Natural killer cell (primary cell): Measurements from ENCODE around the gene NSF. TPM values are rescaled to one million over a fixed set of nuclear protein-coding genes. Genes with fewer than 3 reads are reported as not detected.

ENCODE experiments used
- ATAC-seq, 3 donors: fragments of 150-1000 bp in 2 of 3; fragments of 200-7000 bp in 1 of 3; cut with Tn5 transposase; 1 replicate in 1 of 3; 2 replicates in 2 of 3; pipeline ENCODE4 v1.10.0; 2021; ENCODE audit warnings: mild to moderate bottlenecking in 2 of 3, moderate library complexity in 2 of 3
- DNase-seq, 2 donors: peaks; one replicate each; pipeline versions ENCODE4 v3.0.0 to v3.0.0-alpha.2; 2013 to 2021; ENCODE audit warnings: mixed read lengths in 1 of 2
- H3K27ac ChIP-seq: one replicate; pipeline ENCODE4 v1.5.1; 2013; ENCODE audit warnings: mild to moderate bottlenecking, low read length
- H3K27me3 ChIP-seq: one replicate; pipeline ENCODE4 v1.6.1; 2013; ENCODE audit warnings: low read length; ENCODE audit not compliant: control insufficient read depth, insufficient read depth
- H3K36me3 ChIP-seq: one replicate; pipeline ENCODE4 v1.6.1; 2013; ENCODE audit warnings: low read length; ENCODE audit not compliant: control insufficient read depth, insufficient read depth
- H3K4me1 ChIP-seq: one replicate; pipeline ENCODE4 v1.6.1; 2013; ENCODE audit warnings: low read length; ENCODE audit not compliant: control insufficient read depth, insufficient read depth
- H3K4me3 ChIP-seq: one replicate; pipeline ENCODE4 v1.5.1; 2013; ENCODE audit warnings: low read length
- H3K9me3 ChIP-seq: one replicate; pipeline ENCODE4 v1.6.1; 2013; ENCODE audit warnings: low read length; ENCODE audit not compliant: control insufficient read depth, insufficient read depth
- H3K27ac Mint-ChIP-seq, 2 donors: one replicate each; pipeline ENCODE4 v1.8.0; 2022; ENCODE audit warnings: mild to moderate bottlenecking in 2 of 2, mixed read lengths in 2 of 2, moderate library complexity in 1 of 2
- H3K27me3 Mint-ChIP-seq, 2 donors: one replicate each; pipeline ENCODE4 v1.8.0; 2022; ENCODE audit warnings: low read depth in 2 of 2, mixed read lengths in 2 of 2
- H3K36me3 Mint-ChIP-seq: one replicate; pipeline ENCODE4 v1.8.0; 2022; ENCODE audit warnings: mixed read lengths
- H3K4me1 Mint-ChIP-seq, 2 donors: one replicate each; pipeline ENCODE4 v1.8.0; 2022; ENCODE audit warnings: mixed read lengths in 2 of 2
- H3K4me3 Mint-ChIP-seq: one replicate; pipeline ENCODE4 v1.8.0; 2022; ENCODE audit warnings: mild to moderate bottlenecking, moderate library complexity, mixed read lengths
- H3K9me3 Mint-ChIP-seq, 2 donors: one replicate each; pipeline ENCODE4 v1.8.0; 2022; ENCODE audit warnings: mixed read lengths in 2 of 2
- CTCF ChIP-seq: fragments of 200-600 bp; IDR thresholded peaks from one replicate; pipeline ENCODE4 v1.8.0; 2022; ENCODE audit warnings: antibody characterized with exemption
- WGBS: methylation state at CpG from one replicate; pipeline ENCODE4 v1.1.7; 2013; ENCODE audit warnings: missing lambda C conversion rate; ENCODE audit not compliant: insufficient coverage; 5-methylcytosine and 5-hydroxymethylcytosine counted together
- intact Hi-C: fragments of 100-400 bp; cut with micrococcal nuclease; formaldehyde crosslinking; loops from one replicate; pipeline ENCODE4 v1.14.2; 2022
- total RNA-seq, 4 donors: library from RNA; stranded (reverse); fragments of 120-200 nt in 1 of 4; gene quantifications; one replicate each; pipeline versions ENCODE4 v1.2.3 to v1.2.4, GENCODE V29; 2013 to 2022

NSF gene
- total RNA-seq, 3 donors from 2014 or later (not counting 1 experiment from before 2014, with no cell fraction given): 32.2 to 45.1 (median 39.9) TPM

GRCh38 chr17:46732754-46733398, 142.4 kb downstream of the NSF start:
- H3K4me1 Mint-ChIP-seq: no peaks in the 10 kb centered on the region

GRCh38 chr17:46733837-46734475, 143.5 kb downstream of the NSF start:
- WGBS: no CpG with 5 or more reads among the region's 1 CpG
- Mint-ChIP-seq H3K36me3 (peaks cover 7% of the 10 kb centered on the region), H3K4me1 (no peaks in the 10 kb centered on the region), H3K27ac (no peak overlapping the region), H3K9me3 (no peaks in the 10 kb centered on the region), H3K27me3 (no peaks in the 10 kb centered on the region), H3K4me3 (no peak overlapping the region)
- DNase-seq (no peak), ATAC-seq (no peak)
- Histone ChIP-seq H3K4me1 (no peaks in the 10 kb centered on the region), H3K9me3 (no peaks in the 10 kb centered on the region), H3K27me3 (no peaks in the 10 kb centered on the region), H3K27ac (no peak overlapping the region), H3K36me3 (peaks cover 14% of the 10 kb centered on the region), H3K4me3 (no peak overlapping the region)
- intact Hi-C loops: no loop called here
- no peak for TF ChIP-seq CTCF

More at GRCh38 chr17:46732754-46733398, 142.4 kb downstream of the NSF start:
- intact Hi-C loops: no loop called here
- H3K9me3 Mint-ChIP-seq: no peaks in the 10 kb centered on the region
- no peak overlapping the region for H3K27ac ChIP-seq
- DNase-seq (no peak), ATAC-seq (no peak)
- no peaks in the 10 kb centered on the region for H3K9me3 ChIP-seq
- H3K27me3 Mint-ChIP-seq: no peaks in the 10 kb centered on the region
- H3K27me3 ChIP-seq: no peaks in the 10 kb centered on the region
- no peak overlapping the region for H3K4me3 Mint-ChIP-seq
- TF ChIP-seq CTCF: no peak
- peaks cover 7% of the 10 kb centered on the region for H3K36me3 Mint-ChIP-seq
- no peaks in the 10 kb centered on the region for H3K4me1 ChIP-seq
- no peak overlapping the region for H3K4me3 ChIP-seq
- H3K36me3 ChIP-seq: peaks cover 16% of the 10 kb centered on the region
- WGBS: 91% methylated on average over 7 of the region's 7 CpGs
- no peak overlapping the region for H3K27ac Mint-ChIP-seq

GRCh38 chr17:46736100-46736499, 145.6 kb downstream of the NSF start:
- H3K4me1 Mint-ChIP-seq: no peaks in the 10 kb centered on the region
- intact Hi-C loops: no loop called here
- no peaks in the 10 kb centered on the region for H3K9me3 ChIP-seq
- ATAC-seq (no peak), DNase-seq (no peak)
- no peaks in the 10 kb centered on the region for H3K27me3 ChIP-seq
- no peaks in the 10 kb centered on the region for H3K4me1 ChIP-seq
- peaks cover 11% of the 10 kb centered on the region for H3K36me3 ChIP-seq
- H3K27ac Mint-ChIP-seq: no peak overlapping the region
- TF ChIP-seq CTCF: no peak
- H3K27me3 Mint-ChIP-seq: no peaks in the 10 kb centered on the region
- H3K4me3 ChIP-seq: no peak overlapping the region
- H3K36me3 Mint-ChIP-seq: no peaks in the 10 kb centered on the region
- H3K4me3 Mint-ChIP-seq: no peak overlapping the region
- H3K9me3 Mint-ChIP-seq: no peaks in the 10 kb centered on the region
- no peak overlapping the region for H3K27ac ChIP-seq

GRCh38 chr17:46737326-46737725, 146.9 kb downstream of the NSF start:
- H3K27me3 ChIP-seq: no peaks in the 10 kb centered on the region
- Mint-ChIP-seq H3K36me3 (no peaks in the 10 kb centered on the region), H3K4me1 (no peaks in the 10 kb centered on the region), H3K9me3 (no peaks in the 10 kb centered on the region), H3K27ac (no peak overlapping the region), H3K27me3 (no peaks in the 10 kb centered on the region), H3K4me3 (no peak overlapping the region)
- TF ChIP-seq CTCF: no peak
- no peaks in the 10 kb centered on the region for H3K9me3 ChIP-seq
- no peak overlapping the region for H3K27ac ChIP-seq
- ATAC-seq (no peak), DNase-seq (no peak)
- WGBS: 62% methylated on average over 4 of the region's 4 CpGs
- no peaks in the 10 kb centered on the region for H3K4me1 ChIP-seq
- intact Hi-C loops: no loop called here
- no peak overlapping the region for H3K4me3 ChIP-seq
- peaks cover 8% of the 10 kb centered on the region for H3K36me3 ChIP-seq
